Stimulated activated CD4-positive, alpha-beta T cell treated with anti-CD3 and anti-CD28 coated beads, Interleukin-4, amount 100 ng/mL, for 1 hour (primary cell): ENCODE data around the gene MLC1.

ENCODE experiments used
- DNase-seq: peaks from one replicate; pipeline ENCODE4 v3.0.0-alpha.2; 2020

Gene MLC1

GRCh38 chr22:50085211-50085972 lies at the start of gene MLC1:
Gene MLC1, minus strand, starts transcription at chr22:50085426. Its CDS starts 524 bp downstream, at chr22:50084902.
- no peak for DNase-seq

GRCh38 chr22:50134481-50134880 lies 49.3 kb upstream of the MLC1 start:
- DNase-seq, result no peak

- DNase-seq, result no peak
These were observed 46.7 kb upstream of the MLC1 start for GRCh38 chr22:50131894-50132293.

GRCh38 chr22:50129121-50129736 lies 44.0 kb upstream of the MLC1 start:
- no peak for DNase-seq

GRCh38 chr22:50125029-50125428 lies 39.8 kb upstream of the MLC1 start:
- DNase-seq, result no peak

- no peak for DNase-seq
These were observed 37.9 kb upstream of the MLC1 start for GRCh38 chr22:50123119-50123518.

GRCh38 chr22:50121202-50121740 lies 36.0 kb upstream of the MLC1 start:
- no peak for DNase-seq

- DNase-seq, result no peak
These were observed 34.6 kb upstream of the MLC1 start for GRCh38 chr22:50119768-50120251.

- DNase-seq, result no peak
These were observed 34.0 kb upstream of the MLC1 start for GRCh38 chr22:50119169-50119767.

GRCh38 chr22:50118557-50119168 lies 33.4 kb upstream of the MLC1 start:
- no peak for DNase-seq

- no peak for DNase-seq
These were observed 32.9 kb upstream of the MLC1 start for GRCh38 chr22:50118129-50118528.

- no peak for DNase-seq
These were observed 32.0 kb upstream of the MLC1 start for GRCh38 chr22:50117168-50117762.

- DNase-seq, result no peak
These were observed 30.5 kb upstream of the MLC1 start for GRCh38 chr22:50115693-50116092.

- no peak for DNase-seq
These were observed 29.2 kb upstream of the MLC1 start for GRCh38 chr22:50114221-50115021.

GRCh38 chr22:50112151-50113118 lies 27.2 kb upstream of the MLC1 start:
- DNase-seq, result no peak

GRCh38 chr22:50111056-50111455 lies 25.8 kb upstream of the MLC1 start:
- no peak for DNase-seq

- no peak for DNase-seq
These were observed 22.3 kb upstream of the MLC1 start for GRCh38 chr22:50107529-50107928.

- DNase-seq, result no peak
These were observed 20.2 kb upstream of the MLC1 start for GRCh38 chr22:50105208-50106100.

GRCh38 chr22:50104141-50104544 lies 18.9 kb upstream of the MLC1 start:
- DNase-seq, result no peak

- DNase-seq, result no peak
These were observed 17.7 kb upstream of the MLC1 start for GRCh38 chr22:50102946-50103345.
